H1 (cell line): Measurements from ENCODE around the gene UBE2V1. TPM values are rescaled to one million over a fixed set of nuclear protein-coding genes. Genes with fewer than 3 reads are reported as not detected.
A peak's percentile ranks its signal among the peaks of the same experiment; 100 is the strongest.

Source experiments
- CTCF ChIA-PET: fragments of 300-600 bp; sonication (Branson Sonifier 250); formaldehyde crosslinking; loops from one replicate; lab custom pipeline; 2021; ENCODE audit not compliant: partially characterized antibody; lab: Charles Lee
- POLR2A ChIA-PET: fragments of 300-600 bp; sonication (Branson Sonifier 250); formaldehyde crosslinking; loops from one replicate; lab custom pipeline; 2021; ENCODE audit warnings: inconsistent platforms; ENCODE audit not compliant: partially characterized antibody; lab: Charles Lee
- DNase-seq, 2 experiments: peaks; one replicate each; pipeline versions ENCODE4 v3.0.0 to v3.0.0-alpha.2; 2010 to 2022; ENCODE audit warnings: low spot score in 2 of 2, low read depth in 1 of 2, mixed read lengths in 1 of 2
- FAIRE-seq: peaks from 2 replicates; lab custom pipeline; 2011; peaks lifted over from hg19 to GRCh38; lab: Jason Lieb, UNC
- H2AFZ ChIP-seq: 2 replicates; pipeline ENCODE4 v1.8.1; 2012; ENCODE audit warnings: low read length, inconsistent platforms
- H2AK5ac ChIP-seq: 2 replicates; pipeline ENCODE4 v1.6.1; 2013; ENCODE audit warnings: low read depth, low read length
- H2BK120ac ChIP-seq: replicated peaks from 2 replicates; pipeline ENCODE3; 2013; ENCODE audit warnings: low read depth, low read length, inconsistent platforms
- H2BK12ac ChIP-seq: 2 replicates; pipeline ENCODE4 v1.6.1; 2013; ENCODE audit warnings: low read depth, low read length
- H2BK15ac ChIP-seq: 2 replicates; pipeline ENCODE4 v1.6.1; 2013; ENCODE audit warnings: low read length
- H2BK20ac ChIP-seq: 2 replicates; pipeline ENCODE4 v1.6.1; 2013; ENCODE audit warnings: low read length
- H2BK5ac ChIP-seq: 2 replicates; pipeline ENCODE4 v1.6.1; 2013; ENCODE audit warnings: low read depth, low read length
- H3K14ac ChIP-seq: 2 replicates; pipeline ENCODE4 v1.6.1; 2013; ENCODE audit warnings: inconsistent platforms; ENCODE audit not compliant: insufficient read length
- H3K18ac ChIP-seq: 2 replicates; pipeline ENCODE4 v1.6.1; 2013; ENCODE audit warnings: low read length; ENCODE audit errors: extremely low read depth
- H3K23ac ChIP-seq: 2 replicates; pipeline ENCODE4 v1.6.1; 2013; ENCODE audit warnings: inconsistent platforms; ENCODE audit not compliant: insufficient read length
- H3K23me2 ChIP-seq: 2 replicates; pipeline ENCODE4 v1.6.1; 2013; ENCODE audit warnings: low read depth, low read length
- H3K27ac ChIP-seq: 2 replicates; pipeline ENCODE4 v1.6.1; 2011; ENCODE audit warnings: low read depth, low read length, inconsistent platforms
- H3K27me3 ChIP-seq, 4 experiments: replicated peaks in 1 of 4; 1 replicate in 1 of 4; 2 replicates in 3 of 4; pipeline versions ENCODE4 v1.6.1 to v1.8.1; 2011 to 2013; ENCODE audit warnings: low read length in 3 of 4, mild to moderate bottlenecking in 3 of 4, inconsistent platforms in 2 of 4, mixed read lengths in 2 of 4, moderate library complexity in 1 of 4; ENCODE audit not compliant: control insufficient read depth in 3 of 4, insufficient read depth in 3 of 4; ENCODE audit errors: extremely low read depth in 1 of 4
- H3K36me3 ChIP-seq, 4 experiments: 2 replicates each; pipeline versions ENCODE4 v1.6.1 to v1.8.1; 2011 to 2013; ENCODE audit warnings: mild to moderate bottlenecking in 4 of 4, low read length in 3 of 4, moderate library complexity in 2 of 4, control low read depth in 1 of 4, inconsistent platforms in 1 of 4; ENCODE audit not compliant: insufficient read depth in 4 of 4, control insufficient read depth in 2 of 4
- H3K4ac ChIP-seq: replicated peaks from 2 replicates; pipeline ENCODE3; 2013; ENCODE audit warnings: low read length, low read depth, mixed read lengths, inconsistent platforms; ENCODE audit not compliant: insufficient read length
- H3K4me1 ChIP-seq, 4 experiments: replicated peaks in 1 of 4; 1 replicate in 1 of 4; 2 replicates in 3 of 4; pipeline versions ENCODE4 v1.6.1 to v1.8.1; 2011 to 2013; ENCODE audit warnings: low read length in 3 of 4, inconsistent platforms in 2 of 4, mixed read lengths in 1 of 4; ENCODE audit not compliant: insufficient read depth in 4 of 4, control insufficient read depth in 3 of 4
- H3K4me2 ChIP-seq, 2 experiments: 2 replicates each; pipeline versions ENCODE4 v1.6.1 to v1.8.1; 2011 to 2013; ENCODE audit warnings: low read depth in 2 of 2, low read length in 2 of 2, control low read depth in 1 of 2, inconsistent platforms in 1 of 2, mild to moderate bottlenecking in 1 of 2; ENCODE audit not compliant: insufficient read depth in 1 of 2
- H3K4me3 ChIP-seq, 4 experiments: fragments of 200-600, 300-600 bp in 1 of 4; sonication (generic), shearing (Covaris generic), sonication (Bioruptor Twin) in 1 of 4; 2 replicates each; pipeline versions ENCODE4 v1.5.1 to v1.8.1; 2011 to 2016; ENCODE audit warnings: low read length in 4 of 4, low read depth in 3 of 4, control low read depth in 2 of 4, inconsistent platforms in 2 of 4, mild to moderate bottlenecking in 2 of 4, mixed read lengths in 1 of 4, moderate library complexity in 1 of 4; ENCODE audit not compliant: insufficient read depth in 2 of 4; ENCODE audit errors: extremely low read depth in 1 of 4
- H3K56ac ChIP-seq: replicated peaks from 2 replicates; pipeline ENCODE3; 2013; ENCODE audit warnings: low read depth, mild to moderate bottlenecking, mixed read lengths, low read length, inconsistent platforms; ENCODE audit not compliant: insufficient read length
- H3K79me1 ChIP-seq: 2 replicates; pipeline ENCODE4 v1.6.1; 2013; ENCODE audit warnings: low read depth, low read length, control low read depth
- H3K79me2 ChIP-seq, 2 experiments: 2 replicates each; pipeline versions ENCODE4 v1.6.1 to v1.8.1; 2012 to 2013; ENCODE audit warnings: low read length in 2 of 2, mild to moderate bottlenecking in 2 of 2, inconsistent platforms in 1 of 2; ENCODE audit not compliant: insufficient read depth in 2 of 2, control insufficient read depth in 1 of 2
- H3K9ac ChIP-seq, 4 experiments: replicated peaks in 1 of 4; 1 replicate in 1 of 4; 2 replicates in 3 of 4; pipeline versions ENCODE4 v1.6.1 to v1.8.1; 2011 to 2013; ENCODE audit warnings: low read depth in 3 of 4, low read length in 3 of 4, control low read depth in 2 of 4, mild to moderate bottlenecking in 2 of 4, moderate library complexity in 2 of 4, inconsistent platforms in 1 of 4; ENCODE audit errors: extremely low read depth in 1 of 4
- H3K9me3 ChIP-seq, 2 experiments: 2 replicates each; pipeline versions ENCODE4 v1.6.1 to v1.8.1; 2012 to 2013; ENCODE audit warnings: mild to moderate bottlenecking in 2 of 2, moderate library complexity in 2 of 2, control low read depth in 1 of 2, inconsistent platforms in 1 of 2, low read depth in 1 of 2, low read length in 1 of 2, mixed read lengths in 1 of 2; ENCODE audit not compliant: insufficient read depth in 2 of 2
- H4K20me1 ChIP-seq, 2 experiments: replicated peaks in 1 of 2; 2 replicates each; pipeline versions ENCODE3 to v1.8.1; 2011 to 2013; ENCODE audit warnings: inconsistent platforms in 2 of 2, low read length in 2 of 2, mild to moderate bottlenecking in 1 of 2; ENCODE audit not compliant: insufficient read depth in 2 of 2, control insufficient read depth in 1 of 2
- H4K5ac ChIP-seq: 2 replicates; pipeline ENCODE4 v1.6.1; 2013; ENCODE audit warnings: low read length, low read depth, mixed read lengths, inconsistent platforms; ENCODE audit not compliant: insufficient read length
- H4K8ac ChIP-seq: 2 replicates; pipeline ENCODE4 v1.8.0; 2013; ENCODE audit warnings: mild to moderate bottlenecking, moderate library complexity, low read length, inconsistent platforms; ENCODE audit not compliant: insufficient read depth; ENCODE audit errors: extremely low read depth
- H4K91ac ChIP-seq: replicated peaks from 2 replicates; pipeline ENCODE3; 2013; ENCODE audit warnings: low read length, mixed read lengths, inconsistent platforms; ENCODE audit not compliant: insufficient read length
- CEBPB ChIP-seq: IDR thresholded peaks from 2 replicates; pipeline ENCODE4 v1.6.1; 2012; ENCODE audit warnings: low read depth, low read length
- CREB1 ChIP-seq: IDR thresholded peaks from 2 replicates; pipeline ENCODE4 v1.6.1; 2012; ENCODE audit warnings: inconsistent platforms
- SP1 ChIP-seq: IDR thresholded peaks from 2 replicates; pipeline ENCODE4 v1.6.1; 2011; ENCODE audit warnings: low read depth, low read length
- SRF ChIP-seq: IDR thresholded peaks from 2 replicates; pipeline ENCODE4 v1.6.1; 2011; ENCODE audit warnings: mild to moderate bottlenecking, low read depth, low read length, moderate library complexity
- WGBS, 2 experiments: shearing (Covaris generic) in 1 of 2; methylation state at CpG; one replicate each; pipeline versions ENCODE4 v1.1.6 to v1.1.7; 2013 to 2015; ENCODE audit warnings: low lambda C conversion rate in 2 of 2, mixed read lengths in 2 of 2, inconsistent platforms in 1 of 2, low coverage in 1 of 2, missing lambda C conversion rate in 1 of 2; ENCODE audit not compliant: insufficient replicate concordance in 2 of 2, insufficient coverage in 1 of 2, insufficient read length in 1 of 2; ENCODE audit errors: extremely low coverage in 1 of 2, missing lambda C conversion rate in 1 of 2; 5-methylcytosine and 5-hydroxymethylcytosine counted together
- polyA plus RNA-seq, 7 experiments: library from polyadenylated mRNA; depleted of rRNA in 3 of 7; stranded (reverse) in 5 of 7; unstranded in 2 of 7; fragments of >200 nt in 5 of 7; fragments of 200-250 nt in 2 of 7; gene quantifications; 1 replicate in 5 of 7; 2 replicates in 1 of 7; 4 replicates in 1 of 7; pipeline versions ENCODE4 v1.2.1 to v1.2.3, GENCODE V29; 2011 to 2013; ENCODE audit warnings: missing spikeins in 2 of 7, mixed read lengths in 2 of 7
- total RNA-seq: library from RNA; stranded (reverse); fragmentation: NEBNext Ultra II Directional; extraction: Animal tissue kit (Norgen Biotek cat#: 25700); gene quantifications from 2 replicates; pipeline ENCODE4 v1.2.1, GENCODE V29; 2021
- TF ChIP-seq, protein P1 (sequence below): IDR thresholded peaks from 2 replicates; pipeline ENCODE4 v1.6.1; 2012; ENCODE audit warnings: inconsistent platforms

The UBE2V1 gene
- total and polyA plus RNA-seq, 2 of the 8 experiments (the other 6 are each of a cell fraction or from before 2014, with no cell fraction given) = 141 to 184 TPM

DNA sequence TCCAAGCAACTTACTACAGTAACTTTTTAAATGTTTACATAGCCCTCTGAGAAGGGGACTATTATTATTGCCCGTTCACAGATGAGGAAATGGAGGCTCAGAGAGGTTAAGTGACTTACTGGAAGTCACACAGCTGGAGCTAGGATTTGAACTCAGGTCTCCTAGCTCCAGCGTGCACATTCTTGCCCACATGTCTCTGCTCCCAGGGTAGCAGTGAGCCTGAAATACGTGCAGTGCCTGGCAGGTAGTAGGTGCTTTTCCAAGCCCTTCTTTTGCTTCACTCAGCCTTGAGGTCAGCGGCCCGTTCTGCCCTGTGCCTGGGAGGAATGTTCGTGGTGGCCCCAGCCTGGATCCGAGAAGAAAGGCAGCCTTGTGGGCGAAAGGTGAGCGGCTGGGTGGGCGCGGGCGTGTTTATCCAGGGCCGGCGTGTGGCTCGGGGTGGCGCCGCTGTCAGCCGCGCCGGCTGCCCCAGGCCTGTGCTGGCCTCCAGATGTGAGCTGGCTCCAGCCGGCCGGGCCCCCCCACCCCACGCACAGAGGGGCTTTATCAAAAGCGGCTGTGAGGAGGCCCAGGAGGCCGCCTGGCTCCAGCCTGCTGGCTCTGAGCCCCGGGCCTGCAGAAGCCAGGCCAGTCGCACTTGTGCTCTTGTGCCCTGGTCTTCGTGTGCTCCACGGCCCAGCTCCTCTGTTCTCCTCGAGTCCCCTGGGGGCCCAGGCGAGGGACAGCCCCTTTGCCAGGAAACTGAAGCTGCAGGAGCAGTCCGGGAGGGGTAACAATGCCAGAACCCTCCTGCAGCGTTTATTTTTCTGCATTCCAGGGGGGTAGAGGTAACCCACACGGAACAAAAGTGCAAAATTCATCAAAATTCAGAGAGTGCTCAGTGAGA is 58.1 kb downstream of the UBE2V1 start:
- POLR2A ChIA-PET = interaction anchor here (0.8 to 3.3 kb wide), 7 partner anchors 14 to 76 kb away, joined by 3 to 12 read pairs (median 4); partner anchors contain the start of gene SNAI1
- Histone ChIP-seq H4K20me1 (no peaks in the 10 kb centered on the region), H2BK120ac (no peak overlapping the region), H2BK5ac (no peak overlapping the region; the same call in 1 of the 2 replicates), H3K27me3 (peaks cover 0 to 2% (median 0%) of the 10 kb centered on the region in 4 experiments; a peak in 1 of 7 replicates), H2AFZ (0 out of 2 replicates have a peak overlapping the region, but pooled peaks have one; percentile 6), H4K91ac (no peak overlapping the region), H4K5ac (no peak overlapping the region), H3K79me1 (no peaks in the 10 kb centered on the region), H3K4me1 (peaks cover 0 to 5% (median 2%) of the 10 kb centered on the region in 4 experiments; a peak in 3 of 7 replicates), H3K4ac (no peak overlapping the region), H3K79me2 (no peaks in the 10 kb centered on the region), H3K9me3 (no peaks in the 10 kb centered on the region), H3K23ac (no peak overlapping the region), H3K36me3 (no peaks in the 10 kb centered on the region), H3K23me2 (no peaks in the 10 kb centered on the region), H3K14ac (no peak overlapping the region), H4K8ac (no peak overlapping the region; the same call in 1 of the 2 replicates), H2BK12ac (peak overlapping the region; percentile 75; the same call in 1 of the 2 replicates), H3K4me2 (no peak overlapping the region), H3K4me3 (no peak overlapping the region), H2AK5ac (no peak overlapping the region), H2BK20ac (no peak overlapping the region; the same call in 1 of the 2 replicates), H3K27ac (no peak overlapping the region), H3K9ac (no peak overlapping the region), H3K18ac (no peak overlapping the region), H3K56ac (no peak overlapping the region), H2BK15ac (no peak overlapping the region; the same call in 1 of the 2 replicates)
- WGBS, 2 experiments = 76% methylated on average over 17 of the region's 34 CpGs; no CpG with 5 or more reads in 1 of the 2 experiments
- FAIRE-seq (no peak), DNase-seq (no peak)
- CTCF ChIA-PET = interaction anchor here (1.1 to 2.0 kb wide), 5 partner anchors 8 to 124 kb away, joined by 3 to 6 read pairs (median 3); no protein-coding TSS in a partner anchor
- TF ChIP-seq, protein P1, sequence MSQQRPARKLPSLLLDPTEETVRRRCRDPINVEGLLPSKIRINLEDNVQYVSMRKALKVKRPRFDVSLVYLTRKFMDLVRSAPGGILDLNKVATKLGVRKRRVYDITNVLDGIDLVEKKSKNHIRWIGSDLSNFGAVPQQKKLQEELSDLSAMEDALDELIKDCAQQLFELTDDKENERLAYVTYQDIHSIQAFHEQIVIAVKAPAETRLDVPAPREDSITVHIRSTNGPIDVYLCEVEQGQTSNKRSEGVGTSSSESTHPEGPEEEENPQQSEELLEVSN = peak; percentile 48
- TF ChIP-seq CEBPB (no peak), CREB1 (no peak), SRF (no peak), SP1 (no peak)
